Measurements from ENCODE around the gene CPA1.

GRCh38 chr7:130367836-130368746 is 12.2 kb upstream of the CPA1 start:
- TF ChIP-seq EZH2 (IDR thresholded peaks at IDR 0.05) = no peak
- TF ChIP-seq POLR2AphosphoS5 (IDR thresholded peaks at IDR 0.05; ENCODE audit: borderline replicate concordance, low read depth, low read length) = no peak
- TF ChIP-seq FOXP2 (optimal IDR thresholded peaks at IDR 0.05; ENCODE audit: control extremely low read depth, extremely low read length, insufficient read depth) = no peak

Data from SK-N-MC (cell line).